ENCODE data around the gene IRX2. TPM values are rescaled to one million over a fixed set of nuclear protein-coding genes. Genes with fewer than 3 reads are reported as not detected.

IRX2 gene
- total RNA-seq, 1 donor from 2014 or later = 0.52 TPM

DNA sequence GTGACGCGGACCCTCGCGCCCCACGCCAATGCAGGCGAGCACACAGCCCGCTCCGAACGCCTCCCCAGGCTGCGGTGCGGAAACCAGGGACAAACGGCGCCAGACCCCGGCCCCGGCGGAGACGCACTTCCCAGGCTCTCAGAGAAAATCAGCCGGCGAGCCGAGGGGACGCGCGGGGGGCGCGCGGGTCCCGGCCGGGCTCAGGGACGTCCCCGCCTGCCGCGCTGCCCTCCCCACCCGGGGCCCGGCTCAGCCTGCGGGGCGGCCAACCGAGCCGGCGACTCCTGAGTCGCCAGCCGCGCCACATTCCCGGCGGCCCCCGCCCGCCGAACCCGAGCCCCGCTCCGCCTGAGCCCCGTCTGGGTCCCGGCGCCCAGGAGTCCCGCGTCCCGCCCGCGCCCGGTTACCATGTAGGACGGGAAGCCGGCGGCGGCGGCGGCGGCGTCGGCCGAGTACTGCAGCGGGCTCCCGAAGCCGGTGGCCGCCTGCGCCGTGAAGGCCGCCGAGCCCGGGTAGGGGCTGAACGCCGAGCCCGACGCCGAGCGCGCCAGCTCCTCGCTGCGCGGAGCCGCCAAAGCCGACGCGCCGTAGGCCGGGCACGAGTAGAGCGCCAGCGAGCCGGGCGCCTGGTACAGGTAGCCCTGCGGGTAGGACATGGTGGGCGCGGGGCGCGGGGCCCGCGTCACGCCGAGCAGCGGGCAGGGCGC lies 566 bp downstream of the IRX2 start:
- Histone ChIP-seq H3K36me3 (ENCODE audit: control insufficient read depth in 3 of 3, insufficient read depth in 3 of 3, low read length in 3 of 3) (no peaks in the 10 kb centered on the region), H3K9me3 (ENCODE audit: control insufficient read depth in 3 of 3, low read length in 3 of 3) (no peaks in the 10 kb centered on the region), H3K4me1 (ENCODE audit: control insufficient read depth in 3 of 3, insufficient read depth in 3 of 3, low read length in 3 of 3) (peaks cover 0 to 4% (median 3%) of the 10 kb centered on the region in 3 donors), H3K27me3 (ENCODE audit: control insufficient read depth in 3 of 3, insufficient read depth in 3 of 3, low read length in 3 of 3) (peaks cover 66 to 85% (median 75%) of the 10 kb centered on the region in 3 donors), H3K27ac (ENCODE audit: low read depth, low read length) (no peak overlapping the region), H3K4me3 (ENCODE audit: low read length in 3 of 3) (peak overlapping the region in 1 of 3 donors; percentile 29), H3K9ac (ENCODE audit: low read depth in 1 of 3, low read length in 3 of 3) (no peak overlapping the region)

DNA sequence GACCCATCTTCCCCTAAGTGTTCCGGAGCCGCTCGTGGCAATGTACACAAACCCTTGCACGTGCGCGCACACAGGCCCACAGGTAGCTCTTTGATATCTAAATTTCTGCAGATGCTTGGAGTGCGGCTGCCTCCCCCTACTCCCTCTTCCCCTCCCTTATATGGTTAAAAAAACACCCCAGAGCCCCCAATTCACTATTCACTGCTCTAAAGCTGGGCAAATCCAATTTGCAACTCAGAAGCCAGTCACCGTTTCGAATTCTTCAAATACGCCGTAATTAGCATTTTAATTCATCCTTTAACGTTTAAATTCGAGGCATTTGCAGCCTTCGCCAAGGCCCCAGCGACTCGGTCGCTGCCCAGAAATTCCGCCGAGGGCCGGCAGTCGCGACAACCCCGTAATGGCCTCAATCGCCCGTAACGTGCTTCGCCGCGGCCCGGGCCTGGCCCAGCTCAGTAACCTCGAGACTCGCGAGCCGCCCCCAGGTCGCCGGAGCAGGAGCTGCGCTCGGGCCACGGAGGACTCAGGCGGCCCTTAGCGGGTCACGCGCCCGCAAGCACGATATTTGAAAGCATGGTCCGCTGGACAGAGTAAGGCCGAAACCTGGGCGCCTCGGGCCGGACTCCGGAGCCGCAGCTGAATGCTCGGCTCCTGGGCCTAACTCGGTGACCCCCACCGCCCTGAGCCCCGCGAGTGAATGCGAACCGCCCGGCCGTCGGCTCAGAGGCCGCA lies 1.3 kb downstream of the IRX2 start:
- H3K36me3 ChIP-seq (ENCODE audit: control insufficient read depth in 3 of 3, insufficient read depth in 3 of 3, low read length in 3 of 3) = no peaks in the 10 kb centered on the region
- H3K4me3 ChIP-seq (ENCODE audit: low read length in 3 of 3) = peak overlapping the region in 1 of 3 donors; percentile 29
- no peak overlapping the region for H3K27ac ChIP-seq (ENCODE audit: low read depth, low read length)
- no peak overlapping the region for H3K9ac ChIP-seq (ENCODE audit: low read depth in 1 of 3, low read length in 3 of 3)
- peaks cover 0 to 4% (median 0%) of the 10 kb centered on the region in 3 donors for H3K4me1 ChIP-seq (ENCODE audit: control insufficient read depth in 3 of 3, insufficient read depth in 3 of 3, low read length in 3 of 3)
- no peaks in the 10 kb centered on the region for H3K9me3 ChIP-seq (ENCODE audit: control insufficient read depth in 3 of 3, low read length in 3 of 3)
- H3K27me3 ChIP-seq (ENCODE audit: control insufficient read depth in 3 of 3, insufficient read depth in 3 of 3, low read length in 3 of 3) = peaks cover 58 to 82% (median 69%) of the 10 kb centered on the region in 3 donors

DNA sequence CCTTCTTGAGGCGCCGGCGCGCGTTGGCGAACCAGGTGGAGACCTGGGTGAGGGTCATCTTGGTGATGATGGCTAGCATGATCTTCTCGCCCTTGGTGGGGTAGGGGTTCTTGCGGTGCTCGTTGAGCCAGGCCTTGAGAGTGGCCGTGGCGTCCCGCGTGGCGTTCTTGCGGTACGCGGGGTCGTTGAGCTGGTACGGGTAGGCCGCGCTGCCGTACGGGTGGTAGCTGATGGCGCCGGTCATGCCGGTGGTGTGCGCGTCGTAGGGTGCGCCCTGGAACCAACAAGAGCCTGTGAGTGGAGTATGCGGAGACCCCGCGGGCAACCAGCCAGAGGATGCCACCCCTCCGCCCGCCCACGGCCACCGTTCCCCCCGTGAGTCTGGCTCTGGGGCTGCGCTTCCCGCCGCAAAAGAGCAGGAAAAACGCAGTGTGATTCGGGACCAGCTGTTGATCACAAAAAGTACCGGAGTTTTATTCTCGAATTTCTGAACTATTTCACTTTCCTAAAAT lies 1.9 kb downstream of the IRX2 start:
- Histone ChIP-seq H3K27ac (ENCODE audit: low read depth, low read length) (no peak overlapping the region), H3K36me3 (ENCODE audit: control insufficient read depth in 3 of 3, insufficient read depth in 3 of 3, low read length in 3 of 3) (no peaks in the 10 kb centered on the region), H3K9ac (ENCODE audit: low read depth in 1 of 3, low read length in 3 of 3) (no peak overlapping the region), H3K4me3 (ENCODE audit: low read length in 3 of 3) (no peak overlapping the region), H3K4me1 (ENCODE audit: control insufficient read depth in 3 of 3, insufficient read depth in 3 of 3, low read length in 3 of 3) (peaks cover 0 to 1% (median 0%) of the 10 kb centered on the region in 3 donors), H3K27me3 (ENCODE audit: control insufficient read depth in 3 of 3, insufficient read depth in 3 of 3, low read length in 3 of 3) (peaks cover 56 to 80% (median 63%) of the 10 kb centered on the region in 3 donors), H3K9me3 (ENCODE audit: control insufficient read depth in 3 of 3, low read length in 3 of 3) (peaks cover 0 to under 1% (median 0%) of the 10 kb centered on the region in 3 donors)

DNA sequence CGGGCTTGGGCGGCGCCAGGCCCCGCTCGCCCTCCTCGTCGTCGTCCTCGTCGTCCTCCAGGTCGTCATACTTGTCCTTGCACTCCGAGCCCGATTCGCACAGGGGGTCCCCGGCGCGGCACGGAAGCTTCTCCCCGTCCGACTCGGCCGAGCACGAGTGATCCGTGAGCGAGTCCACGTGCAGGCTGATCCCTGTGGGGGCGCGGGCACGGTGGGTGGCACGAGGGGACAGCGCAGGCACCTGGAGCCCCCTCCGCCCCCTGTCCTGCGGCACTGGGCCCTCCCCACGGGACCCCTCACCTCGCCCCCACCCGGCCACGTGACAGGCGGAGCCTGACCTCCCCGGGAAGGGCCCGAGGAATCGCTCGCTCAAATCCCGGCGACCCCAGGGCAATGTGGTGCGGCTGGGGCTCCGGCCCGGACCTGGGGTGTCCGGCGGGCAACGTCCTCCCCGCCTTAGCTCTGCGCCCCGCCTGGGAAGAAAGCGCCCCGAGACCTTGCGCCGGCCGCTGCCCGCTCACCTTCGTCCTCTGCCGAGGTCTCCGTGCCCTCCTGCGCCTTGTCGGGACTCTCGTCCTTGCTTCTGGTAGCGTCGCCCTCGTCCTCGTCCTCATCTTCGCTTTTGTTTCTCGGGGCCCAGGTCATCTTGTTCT lies 2.5 kb downstream of the IRX2 start:
- no peaks in the 10 kb centered on the region for H3K4me1 ChIP-seq (ENCODE audit: control insufficient read depth in 3 of 3, insufficient read depth in 3 of 3, low read length in 3 of 3)
- no peaks in the 10 kb centered on the region for H3K36me3 ChIP-seq (ENCODE audit: control insufficient read depth in 3 of 3, insufficient read depth in 3 of 3, low read length in 3 of 3)
- H3K27me3 ChIP-seq (ENCODE audit: control insufficient read depth in 3 of 3, insufficient read depth in 3 of 3, low read length in 3 of 3) = peaks cover 55 to 78% (median 59%) of the 10 kb centered on the region in 3 donors
- no peak overlapping the region for H3K9ac ChIP-seq (ENCODE audit: low read depth in 1 of 3, low read length in 3 of 3)
- H3K9me3 ChIP-seq (ENCODE audit: control insufficient read depth in 3 of 3, low read length in 3 of 3) = peaks cover 0 to 2% (median 0%) of the 10 kb centered on the region in 3 donors
- no peak overlapping the region for H3K4me3 ChIP-seq (ENCODE audit: low read length in 3 of 3)
- no peak overlapping the region for H3K27ac ChIP-seq (ENCODE audit: low read depth, low read length)

DNA sequence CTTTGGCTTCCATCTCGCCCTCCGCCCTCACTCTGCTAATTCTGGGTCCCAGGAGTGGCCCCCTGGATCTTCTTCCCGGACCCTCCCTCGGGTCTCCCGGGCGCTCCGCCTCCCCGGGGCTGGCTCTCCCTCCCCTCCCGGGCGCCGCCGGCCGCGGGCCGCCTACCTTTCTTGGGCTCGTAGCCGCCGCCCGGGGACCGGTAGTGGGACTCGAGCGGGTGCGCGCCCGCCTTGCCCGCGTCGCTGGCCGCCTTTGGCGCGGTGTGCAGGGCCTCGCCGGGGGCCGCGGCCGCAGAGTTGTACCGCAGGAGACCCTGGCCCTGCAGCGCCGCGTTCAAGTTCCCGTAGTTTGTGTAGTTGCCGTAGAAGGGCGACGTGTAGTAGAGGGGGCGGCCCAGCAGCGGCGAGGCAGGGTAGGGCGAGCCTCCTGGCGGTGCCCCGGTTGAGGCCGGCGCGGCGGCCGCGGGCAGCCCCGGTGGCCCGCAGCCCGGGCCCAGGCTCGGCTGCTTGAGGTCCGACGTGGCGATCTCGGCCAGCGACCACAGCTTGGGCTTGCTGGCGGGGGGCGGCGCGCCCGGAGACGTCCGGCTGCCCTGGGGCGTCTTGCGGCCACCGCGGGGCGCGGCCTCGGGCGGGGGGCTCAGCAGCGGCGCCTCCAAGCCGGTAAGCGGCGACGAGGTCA lies 3.2 kb downstream of the IRX2 start:
- Histone ChIP-seq H3K36me3 (ENCODE audit: control insufficient read depth in 3 of 3, insufficient read depth in 3 of 3, low read length in 3 of 3) (no peaks in the 10 kb centered on the region), H3K4me1 (ENCODE audit: control insufficient read depth in 3 of 3, insufficient read depth in 3 of 3, low read length in 3 of 3) (no peaks in the 10 kb centered on the region), H3K4me3 (ENCODE audit: low read length in 3 of 3) (no peak overlapping the region), H3K27me3 (ENCODE audit: control insufficient read depth in 3 of 3, insufficient read depth in 3 of 3, low read length in 3 of 3) (peaks cover 55 to 80% (median 60%) of the 10 kb centered on the region in 3 donors), H3K27ac (ENCODE audit: low read depth, low read length) (no peak overlapping the region), H3K9me3 (ENCODE audit: control insufficient read depth in 3 of 3, low read length in 3 of 3) (peaks cover 0 to 2% (median 0%) of the 10 kb centered on the region in 3 donors), H3K9ac (ENCODE audit: low read depth in 1 of 3, low read length in 3 of 3) (no peak overlapping the region)

DNA sequence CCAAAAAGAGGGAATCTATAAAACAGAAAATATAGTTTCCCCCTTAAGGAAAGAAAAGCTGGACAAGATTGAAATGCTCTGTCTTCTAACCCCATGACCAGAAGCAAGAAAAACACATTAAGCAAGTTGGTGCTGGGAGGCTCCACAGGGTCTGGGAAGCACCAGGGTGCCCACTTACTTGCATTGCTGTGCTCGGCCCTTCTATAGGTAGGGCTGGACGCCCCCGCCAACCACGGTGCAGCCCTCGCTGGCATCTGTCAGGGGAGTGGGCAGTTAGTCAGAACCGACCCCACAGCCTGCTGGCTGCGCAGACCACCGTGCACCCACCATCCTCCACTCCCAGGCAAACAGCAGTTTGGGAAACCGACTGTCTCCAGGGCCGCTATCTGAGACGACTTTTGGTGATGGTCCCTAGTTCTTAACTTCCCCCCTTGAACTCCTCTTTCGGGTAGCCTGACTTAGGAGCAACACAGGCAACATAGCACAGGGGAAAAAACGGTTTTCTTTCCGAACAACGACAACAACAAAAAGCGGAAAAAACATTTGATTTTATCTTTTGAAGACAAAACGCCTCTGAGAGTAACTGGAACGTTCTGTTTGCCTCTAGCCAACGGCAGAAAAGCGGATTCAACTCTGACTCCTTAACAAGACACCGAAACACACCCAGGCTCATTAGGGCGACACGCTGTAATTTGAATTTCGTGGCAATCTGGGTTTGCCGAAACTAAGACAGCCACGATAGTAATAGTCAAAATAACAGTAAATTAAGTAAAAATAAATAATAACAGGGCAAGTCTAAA lies 3.9 kb downstream of the IRX2 start:
- Histone ChIP-seq H3K36me3 (ENCODE audit: control insufficient read depth in 3 of 3, insufficient read depth in 3 of 3, low read length in 3 of 3) (no peaks in the 10 kb centered on the region), H3K4me3 (ENCODE audit: low read length in 3 of 3) (no peak overlapping the region), H3K9ac (ENCODE audit: low read depth in 1 of 3, low read length in 3 of 3) (no peak overlapping the region), H3K9me3 (ENCODE audit: control insufficient read depth in 3 of 3, low read length in 3 of 3) (peaks cover 0 to 2% (median 0%) of the 10 kb centered on the region in 3 donors), H3K27ac (ENCODE audit: low read depth, low read length) (no peak overlapping the region), H3K27me3 (ENCODE audit: control insufficient read depth in 3 of 3, insufficient read depth in 3 of 3, low read length in 3 of 3) (peaks cover 48 to 79% (median 54%) of the 10 kb centered on the region in 3 donors), H3K4me1 (ENCODE audit: control insufficient read depth in 3 of 3, insufficient read depth in 3 of 3, low read length in 3 of 3) (no peaks in the 10 kb centered on the region)

DNA sequence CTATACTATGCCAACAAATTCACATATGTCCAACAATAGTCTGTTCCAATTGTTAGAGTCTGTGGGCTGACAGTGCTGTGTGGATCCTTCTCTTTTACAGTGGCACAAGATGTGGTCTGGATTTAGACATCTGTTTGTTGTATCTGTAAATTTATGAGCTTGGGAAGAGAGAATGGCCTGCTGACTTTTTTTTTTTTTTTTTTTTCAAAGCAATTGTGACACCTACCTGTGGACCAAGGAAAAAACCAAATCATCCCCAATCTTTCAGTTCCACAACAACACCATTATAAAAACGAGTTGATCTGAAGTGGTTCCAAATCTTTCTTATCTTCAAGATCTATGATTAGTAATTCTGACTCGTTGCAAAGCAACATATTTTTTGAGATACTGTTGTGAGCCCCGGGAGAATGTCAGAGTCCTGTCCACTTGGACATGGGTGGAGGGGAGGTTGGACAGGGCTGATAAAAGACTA lies 4.9 kb downstream of the IRX2 start:
- no peak overlapping the region for H3K4me3 ChIP-seq (ENCODE audit: low read length in 3 of 3)
- H3K9ac ChIP-seq (ENCODE audit: low read depth in 1 of 3, low read length in 3 of 3) = no peak overlapping the region
- H3K36me3 ChIP-seq (ENCODE audit: control insufficient read depth in 3 of 3, insufficient read depth in 3 of 3, low read length in 3 of 3) = no peaks in the 10 kb centered on the region
- H3K27me3 ChIP-seq (ENCODE audit: control insufficient read depth in 3 of 3, insufficient read depth in 3 of 3, low read length in 3 of 3) = peaks cover 49 to 79% (median 54%) of the 10 kb centered on the region in 3 donors
- peaks cover 0 to 2% (median 0%) of the 10 kb centered on the region in 3 donors for H3K9me3 ChIP-seq (ENCODE audit: control insufficient read depth in 3 of 3, low read length in 3 of 3)
- H3K27ac ChIP-seq (ENCODE audit: low read depth, low read length) = no peak overlapping the region
- H3K4me1 ChIP-seq (ENCODE audit: control insufficient read depth in 3 of 3, insufficient read depth in 3 of 3, low read length in 3 of 3) = no peaks in the 10 kb centered on the region

DNA sequence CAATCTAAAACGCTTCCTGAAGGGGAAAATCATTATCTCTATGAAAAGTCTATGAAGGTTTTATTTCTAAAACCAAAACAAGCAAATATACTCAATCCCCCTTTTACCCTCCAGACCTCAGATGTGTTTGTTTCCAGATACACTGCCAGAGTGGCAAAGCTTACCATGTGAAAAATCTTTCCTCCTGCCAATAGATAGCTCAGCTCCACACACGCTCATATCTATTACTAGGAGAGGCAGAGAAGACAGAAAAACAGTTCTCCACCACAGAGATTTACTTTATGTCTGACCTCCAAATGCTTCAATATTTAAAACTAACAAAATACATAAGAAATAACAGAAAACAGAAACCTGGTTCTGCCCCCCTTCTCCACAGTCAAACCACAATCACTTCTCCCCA lies 7.0 kb downstream of the IRX2 start:
- Histone ChIP-seq H3K9me3 (ENCODE audit: control insufficient read depth in 3 of 3, low read length in 3 of 3) (peaks cover 0 to 2% (median 0%) of the 10 kb centered on the region in 3 donors), H3K36me3 (ENCODE audit: control insufficient read depth in 3 of 3, insufficient read depth in 3 of 3, low read length in 3 of 3) (no peaks in the 10 kb centered on the region), H3K4me1 (ENCODE audit: control insufficient read depth in 3 of 3, insufficient read depth in 3 of 3, low read length in 3 of 3) (peaks cover 0 to 4% (median 0%) of the 10 kb centered on the region in 3 donors), H3K27ac (ENCODE audit: low read depth, low read length) (no peak overlapping the region), H3K9ac (ENCODE audit: low read depth in 1 of 3, low read length in 3 of 3) (no peak overlapping the region), H3K27me3 (ENCODE audit: control insufficient read depth in 3 of 3, insufficient read depth in 3 of 3, low read length in 3 of 3) (peaks cover 56 to 82% (median 58%) of the 10 kb centered on the region in 3 donors), H3K4me3 (ENCODE audit: low read length in 3 of 3) (no peak overlapping the region)

All from skeletal muscle tissue (tissue), 4 donors.